ENCODE results near the gene GREB1. TPM values are rescaled to one million over a fixed set of nuclear protein-coding genes. Genes with fewer than 3 reads are reported as not detected.

Gene GREB1
- total RNA-seq, 2 donors from 2014 or later = 0.85 to 2.0 TPM

GRCh38 chr2:11508279-11508678 lies 25.6 kb upstream of the GREB1 start:
- intact Hi-C loops (cut with DNase I, micrococcal nuclease) = no loop called here
- ATAC-seq = no peak
- DNase-seq = no peak

- no peak for ATAC-seq
- DNase-seq = no peak
- intact Hi-C loops (cut with DNase I, micrococcal nuclease) = no loop called here
These were observed 24.0 kb upstream of the GREB1 start for GRCh38 chr2:11509657-11510360.

- no peak for DNase-seq
- intact Hi-C loops (cut with DNase I, micrococcal nuclease) = no loop called here
- ATAC-seq = no peak
These were observed 21.4 kb upstream of the GREB1 start for GRCh38 chr2:11512431-11512830.

GRCh38 chr2:11513319-11513718 lies 20.5 kb upstream of the GREB1 start:
- DNase-seq (no peak), ATAC-seq (no peak)
- intact Hi-C loops (cut with DNase I, micrococcal nuclease) = no loop called here

GRCh38 chr2:11514081-11514730 lies 19.6 kb upstream of the GREB1 start:
- intact Hi-C loops (cut with DNase I, micrococcal nuclease) = no loop called here
- no peak for ATAC-seq
- DNase-seq = no peak

GRCh38 chr2:11514904-11515303 lies 18.9 kb upstream of the GREB1 start:
- ATAC-seq (no peak), DNase-seq (no peak)
- intact Hi-C loops (cut with DNase I, micrococcal nuclease) = no loop called here

GRCh38 chr2:11515490-11515981 lies 18.3 kb upstream of the GREB1 start:
- ATAC-seq = no peak
- intact Hi-C loops (cut with DNase I, micrococcal nuclease) = no loop called here
- DNase-seq = no peak

GRCh38 chr2:11516984-11517648 lies 16.7 kb upstream of the GREB1 start:
- intact Hi-C loops (cut with DNase I, micrococcal nuclease) = no loop called here
- ATAC-seq (no peak), DNase-seq (no peak)

GRCh38 chr2:11517906-11518305 lies 15.9 kb upstream of the GREB1 start:
- DNase-seq (no peak), ATAC-seq (no peak)
- intact Hi-C loops (cut with DNase I, micrococcal nuclease) = no loop called here

- no peak for ATAC-seq
- intact Hi-C loops (cut with DNase I, micrococcal nuclease) = no loop called here
- no peak for DNase-seq
These were observed 13.7 kb upstream of the GREB1 start for GRCh38 chr2:11520092-11520693.

- DNase-seq (no peak), ATAC-seq (no peak)
- intact Hi-C loops (cut with DNase I, micrococcal nuclease) = no loop called here
These were observed 12.1 kb upstream of the GREB1 start for GRCh38 chr2:11521775-11522174.

GRCh38 chr2:11524470-11524869 lies 9.4 kb upstream of the GREB1 start:
- intact Hi-C loops (cut with DNase I, micrococcal nuclease) = no loop called here
- ATAC-seq (no peak), DNase-seq (no peak)

GRCh38 chr2:11525762-11526161 lies 8.1 kb upstream of the GREB1 start:
- no peak for DNase-seq
- no peak for ATAC-seq
- intact Hi-C loops (cut with DNase I, micrococcal nuclease) = no loop called here

- ATAC-seq = no peak
- intact Hi-C loops (cut with DNase I, micrococcal nuclease) = no loop called here
- no peak for DNase-seq
These were observed 6.8 kb upstream of the GREB1 start for GRCh38 chr2:11527001-11527400.

GRCh38 chr2:11528228-11528627 lies 5.6 kb upstream of the GREB1 start:
- intact Hi-C loops (cut with DNase I, micrococcal nuclease) = no loop called here
- DNase-seq (no peak), ATAC-seq (no peak)

- ATAC-seq = no peak
- no peak for DNase-seq
These were observed 2.9 kb upstream of the GREB1 start for GRCh38 chr2:11530864-11531465.

GRCh38 chr2:11532416-11533055 lies 1.3 kb upstream of the GREB1 start:
- no peak for ATAC-seq
- no peak for DNase-seq
- intact Hi-C loops (cut with DNase I, micrococcal nuclease) = no loop called here

More at GRCh38 chr2:11530864-11531465, 2.9 kb upstream of the GREB1 start:
- intact Hi-C loops (cut with DNase I, micrococcal nuclease) = no loop called here

- ATAC-seq = no peak
- DNase-seq = no peak
- intact Hi-C loops (cut with DNase I, micrococcal nuclease) = no loop called here
These were observed 363 bp downstream of the GREB1 start for GRCh38 chr2:11534071-11534745.

All from left colon (tissue), 2 donors.